DOHH2 (cell line): ENCODE results near the gene CORO2B.

Experiments
- H3F3A ChIP-seq: fragments of 200-600 bp; sonication (generic), shearing (Covaris generic); 2 replicates; pipeline ENCODE4 v1.6.0; 2016; ENCODE audit warnings: antibody characterized with exemption, mild to moderate bottlenecking; ENCODE audit not compliant: control insufficient read depth, insufficient read depth
- H3K27ac ChIP-seq: fragments of 200-600 bp; sonication (generic); 2 replicates; pipeline ENCODE4 v1.5.1; 2014; ENCODE audit warnings: low read depth, mild to moderate bottlenecking, low read length, moderate library complexity
- H3K27me3 ChIP-seq: fragments of 200-600 bp; sonication (generic); 2 replicates; pipeline ENCODE4 v1.6.1; 2014; ENCODE audit warnings: mild to moderate bottlenecking, low read length, mixed read lengths; ENCODE audit not compliant: control insufficient read depth
- H3K36me3 ChIP-seq: fragments of 200-600 bp; sonication (generic); 2 replicates; pipeline ENCODE4 v1.6.1; 2014; ENCODE audit warnings: mild to moderate bottlenecking, low read length, moderate library complexity, mixed read lengths; ENCODE audit not compliant: control insufficient read depth
- H3K4me1 ChIP-seq: fragments of 200-600 bp; sonication (generic); 2 replicates; pipeline ENCODE4 v1.6.1; 2014; ENCODE audit warnings: mild to moderate bottlenecking, low read length, mixed read lengths; ENCODE audit not compliant: control insufficient read depth
- H3K4me2 ChIP-seq: fragments of 200-600 bp; sonication (generic); 2 replicates; pipeline ENCODE4 v1.6.0; 2014; ENCODE audit warnings: mild to moderate bottlenecking, low read length, moderate library complexity
- H3K4me3 ChIP-seq: fragments of 200-600 bp; sonication (generic); 2 replicates; pipeline ENCODE4 v1.5.1; 2014; ENCODE audit warnings: mild to moderate bottlenecking, low read length, mixed read lengths
- H3K79me2 ChIP-seq: fragments of 200-600 bp; sonication (generic); 2 replicates; pipeline ENCODE4 v1.6.1; 2014; ENCODE audit warnings: mild to moderate bottlenecking, low read length, mixed read lengths; ENCODE audit not compliant: control insufficient read depth
- H3K9me2 ChIP-seq: fragments of 200-600 bp; sonication (generic); replicated peaks from 2 replicates; pipeline ENCODE4 v1.6.1; 2014; ENCODE audit warnings: mild to moderate bottlenecking, low read length, mixed read lengths; ENCODE audit not compliant: control insufficient read depth
- H3K9me3 ChIP-seq: fragments of 200-600 bp; sonication (generic); 2 replicates; pipeline ENCODE4 v1.6.1; 2014; ENCODE audit warnings: antibody characterized with exemption, low read length, mixed read lengths; ENCODE audit not compliant: control insufficient read depth, insufficient read depth
- H4K20me1 ChIP-seq: fragments of 200-600 bp; sonication (generic); 2 replicates; pipeline ENCODE4 v1.6.0; 2014; ENCODE audit warnings: low read depth, mild to moderate bottlenecking, antibody characterized with exemption, low read length, moderate library complexity; ENCODE audit not compliant: control insufficient read depth, insufficient read depth
- CTCF ChIP-seq: fragments of 200-600 bp; sonication (generic); IDR thresholded peaks from one replicate; pipeline ENCODE4 v1.5.1; 2014; ENCODE audit warnings: antibody characterized with exemption, mild to moderate bottlenecking, low read depth, low read length; ENCODE audit not compliant: poor library complexity, severe bottlenecking
- EZH2phosphoT487 ChIP-seq: fragments of 200-600 bp; sonication (generic); IDR thresholded peaks from 2 replicates; pipeline ENCODE4 v1.6.1; 2017; ENCODE audit warnings: borderline replicate concordance, mild to moderate bottlenecking, antibody characterized with exemption, low read length, moderate library complexity, mixed read lengths

CORO2B gene

GRCh38 chr15:68557469-68558317, 21.1 kb upstream of the CORO2B start:
- peaks cover 69% of the 10 kb centered on the region for H3K27me3 ChIP-seq

GRCh38 chr15:68558318-68559305, 20.2 kb upstream of the CORO2B start:
- no peak overlapping the region for H3K27ac ChIP-seq
- H3K9me2 ChIP-seq = no peaks in the 10 kb centered on the region
- no peaks in the 10 kb centered on the region for H4K20me1 ChIP-seq
- peaks cover 18% of the 10 kb centered on the region for H3K4me1 ChIP-seq
- TF ChIP-seq CTCF = no peak
- no peak for TF ChIP-seq EZH2phosphoT487
- no peaks in the 10 kb centered on the region for H3F3A ChIP-seq
- peaks cover 66% of the 10 kb centered on the region for H3K27me3 ChIP-seq
- no peaks in the 10 kb centered on the region for H3K36me3 ChIP-seq
- no peaks in the 10 kb centered on the region for H3K9me3 ChIP-seq
- no peaks in the 10 kb centered on the region for H3K79me2 ChIP-seq
- H3K4me3 ChIP-seq = peak overlapping the region; percentile 65
- peak overlapping the region; percentile 88 for H3K4me2 ChIP-seq

More at GRCh38 chr15:68557469-68558317, 21.1 kb upstream of the CORO2B start:
- Histone ChIP-seq H3K36me3 (no peaks in the 10 kb centered on the region), H3K4me1 (peaks cover 18% of the 10 kb centered on the region), H3K9me3 (no peaks in the 10 kb centered on the region), H4K20me1 (no peaks in the 10 kb centered on the region), H3K9me2 (no peaks in the 10 kb centered on the region), H3K4me2 (no peak overlapping the region), H3K4me3 (no peak overlapping the region), H3K79me2 (no peaks in the 10 kb centered on the region), H3K27ac (no peak overlapping the region), H3F3A (no peaks in the 10 kb centered on the region)
- TF ChIP-seq EZH2phosphoT487 (no peak), CTCF (no peak)

- TF ChIP-seq EZH2phosphoT487 (no peak), CTCF (peak; percentile 96)
- no peaks in the 10 kb centered on the region for H3F3A ChIP-seq
- H4K20me1 ChIP-seq = no peaks in the 10 kb centered on the region
- H3K9me3 ChIP-seq = no peaks in the 10 kb centered on the region
- H3K4me3 ChIP-seq = peak overlapping the region; percentile 65
- no peaks in the 10 kb centered on the region for H3K79me2 ChIP-seq
- no peaks in the 10 kb centered on the region for H3K9me2 ChIP-seq
- no peak overlapping the region for H3K27ac ChIP-seq
- peaks cover 65% of the 10 kb centered on the region for H3K27me3 ChIP-seq
- peaks cover 18% of the 10 kb centered on the region for H3K4me1 ChIP-seq
- no peaks in the 10 kb centered on the region for H3K36me3 ChIP-seq
- peak overlapping the region; percentile 88 for H3K4me2 ChIP-seq
These were observed 19.2 kb upstream of the CORO2B start for GRCh38 chr15:68559345-68560310.
